Erythroblast (primary cell): ENCODE results near the gene SLC38A3.

Experiments used
- GATA1 ChIP-seq: IDR thresholded peaks from 2 replicates; pipeline ENCODE4 v1.6.1; 2011; ENCODE audit warnings: low read depth, mild to moderate bottlenecking, control low read depth, low read length, moderate library complexity
- POLR2A ChIP-seq: IDR thresholded peaks from 2 replicates; pipeline ENCODE4 v1.6.1; 2011; ENCODE audit warnings: mild to moderate bottlenecking, low read length

DNA sequence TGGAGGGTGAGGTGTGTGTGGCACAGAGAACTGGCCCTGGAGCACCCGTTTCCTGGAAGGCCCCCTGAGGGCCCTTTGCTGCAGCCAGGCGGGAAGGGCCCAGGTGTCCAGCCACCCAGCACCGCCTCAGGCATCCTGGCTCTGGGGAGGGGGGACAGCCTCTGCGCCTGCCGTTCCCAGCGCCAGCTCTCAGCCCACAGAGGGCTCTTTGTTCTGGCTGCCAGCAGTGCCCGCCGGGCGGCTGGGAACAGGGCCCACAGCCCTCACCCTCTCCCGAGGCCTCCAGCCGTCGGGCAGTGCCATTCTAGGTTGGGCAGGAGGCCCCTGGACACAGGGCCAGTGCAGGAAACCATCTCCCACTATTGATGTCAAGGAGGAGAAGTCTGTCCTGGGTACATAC lies 8.3 kb downstream of the SLC38A3 start:
- TF ChIP-seq POLR2A (no peak), GATA1 (no peak)
